IMR-90 (cell line): Measurements from ENCODE around the gene ST3GAL5. TPM values are rescaled to one million over a fixed set of nuclear protein-coding genes. Genes with fewer than 3 reads are reported as not detected.

Experiments
- ATAC-seq: fragments of 200-7000 bp; cut with Tn5 transposase; 2 replicates; pipeline ENCODE4 v1.9.1; 2020; ENCODE audit warnings: low read depth, mild to moderate bottlenecking, moderate library complexity
- BruUV-seq: library from RNA; stranded (reverse); fragments of 400-500 nt; replicated peaks from 2 replicates; lab custom pipeline; 2021; lab: Mats Ljungman, UMichigan
- CTCF ChIA-PET: fragments of 300-600 bp; formaldehyde crosslinking; extraction: SDS; loops from one replicate; lab custom pipeline; 2021; ENCODE audit warnings: antibody characterized with exemption; lab: Yijun Ruan, JAX
- POLR2A ChIA-PET: fragments of 300-600 bp; sonication (Branson Sonifier 250); formaldehyde crosslinking; loops from one replicate; lab custom pipeline; 2022; ENCODE audit warnings: antibody characterized with exemption; ENCODE audit not compliant: unreplicated experiment; lab: Charles Lee
- DNase-seq: peaks from one replicate; pipeline ENCODE4 v3.0.0; 2013
- H2AFZ ChIP-seq: replicated peaks from 2 replicates; pipeline ENCODE3; 2013; ENCODE audit warnings: low read length, mild to moderate bottlenecking; ENCODE audit not compliant: poor library complexity
- H2AK5ac ChIP-seq: 2 replicates; pipeline ENCODE4 v1.6.1; 2013; ENCODE audit warnings: low read depth, low read length, inconsistent platforms
- H2AK9ac ChIP-seq: replicated peaks from 2 replicates; pipeline ENCODE3; 2013; ENCODE audit warnings: mild to moderate bottlenecking, low read depth, low read length, moderate library complexity; ENCODE audit not compliant: poor library complexity
- H2BK120ac ChIP-seq: 2 replicates; pipeline ENCODE4 v1.6.1; 2013; ENCODE audit warnings: low read depth, low read length, inconsistent platforms
- H2BK15ac ChIP-seq: 3 replicates; pipeline ENCODE4 v1.6.1; 2013; ENCODE audit warnings: low read depth, low read length, inconsistent platforms
- H2BK20ac ChIP-seq: 2 replicates; pipeline ENCODE4 v1.6.1; 2013; ENCODE audit warnings: low read depth, mild to moderate bottlenecking, inconsistent platforms, low read length, moderate library complexity
- H2BK5ac ChIP-seq: 2 replicates; pipeline ENCODE4 v1.6.1; 2013; ENCODE audit warnings: mild to moderate bottlenecking, low read depth, low read length, inconsistent platforms; ENCODE audit not compliant: poor library complexity, severe bottlenecking
- H3K14ac ChIP-seq: replicated peaks from 2 replicates; pipeline ENCODE4 v1.6.1; 2013; ENCODE audit warnings: low read depth, low read length, inconsistent platforms
- H3K18ac ChIP-seq: 2 replicates; pipeline ENCODE4 v1.6.1; 2013; ENCODE audit warnings: low read depth, low read length, control low read depth
- H3K23ac ChIP-seq: 2 replicates; pipeline ENCODE4 v1.6.1; 2013; ENCODE audit warnings: low read depth, low read length, inconsistent platforms
- H3K27ac ChIP-seq: 2 replicates; pipeline ENCODE4 v1.5.1; 2013; ENCODE audit warnings: mild to moderate bottlenecking, control low read depth, low read length; ENCODE audit not compliant: insufficient read depth
- H3K27me3 ChIP-seq: 2 replicates; pipeline ENCODE4 v1.6.1; 2013; ENCODE audit warnings: low read length; ENCODE audit not compliant: control insufficient read depth, insufficient read depth
- H3K36me3 ChIP-seq: 2 replicates; pipeline ENCODE4 v1.6.1; 2013; ENCODE audit warnings: low read length, mixed read lengths; ENCODE audit not compliant: control insufficient read depth, insufficient read depth
- H3K4ac ChIP-seq: 2 replicates; pipeline ENCODE4 v1.6.1; 2013; ENCODE audit warnings: low read depth, low read length, inconsistent platforms
- H3K4me1 ChIP-seq: 2 replicates; pipeline ENCODE4 v1.6.1; 2013; ENCODE audit warnings: low read length, mixed read lengths; ENCODE audit not compliant: control insufficient read depth, insufficient read depth
- H3K4me2 ChIP-seq: 2 replicates; pipeline ENCODE4 v1.6.1; 2013; ENCODE audit warnings: low read depth, mild to moderate bottlenecking, control low read depth, low read length, moderate library complexity
- H3K4me3 ChIP-seq: 2 replicates; pipeline ENCODE4 v1.5.1; 2013; ENCODE audit warnings: low read depth, mild to moderate bottlenecking, control low read depth, low read length, moderate library complexity; ENCODE audit not compliant: insufficient read depth
- H3K56ac ChIP-seq: 2 replicates; pipeline ENCODE4 v1.6.1; 2013; ENCODE audit warnings: low read length, inconsistent platforms; ENCODE audit not compliant: insufficient read depth; ENCODE audit errors: extremely low read depth
- H3K79me1 ChIP-seq, 2 experiments: 2 replicates each; pipeline ENCODE4 v1.6.1; 2013; ENCODE audit warnings: low read length in 2 of 2, inconsistent platforms in 1 of 2, low read depth in 1 of 2
- H3K9ac ChIP-seq: 2 replicates; pipeline ENCODE4 v1.6.1; 2013; ENCODE audit warnings: low read depth, low read length, control low read depth
- H3K9me1 ChIP-seq: 2 replicates; pipeline ENCODE4 v1.6.1; 2013; ENCODE audit warnings: low read length, inconsistent platforms; ENCODE audit not compliant: insufficient read depth
- H3K9me3 ChIP-seq: 2 replicates; pipeline ENCODE4 v1.6.1; 2013; ENCODE audit warnings: low read length; ENCODE audit not compliant: control insufficient read depth, insufficient read depth
- H4K20me1 ChIP-seq: 2 replicates; pipeline ENCODE4 v1.6.1; 2013; ENCODE audit warnings: low read length, inconsistent platforms; ENCODE audit not compliant: insufficient read depth
- H4K5ac ChIP-seq: 2 replicates; pipeline ENCODE4 v1.6.1; 2013; ENCODE audit warnings: mild to moderate bottlenecking, low read depth, low read length, control low read depth
- H4K8ac ChIP-seq, 2 experiments: 2 replicates each; pipeline ENCODE4 v1.6.1; 2013; ENCODE audit warnings: low read depth in 2 of 2, low read length in 2 of 2, control low read depth in 1 of 2, inconsistent platforms in 1 of 2
- H4K91ac ChIP-seq: 2 replicates; pipeline ENCODE4 v1.6.1; 2013; ENCODE audit warnings: low read depth, low read length, inconsistent platforms; ENCODE audit not compliant: insufficient read depth
- BHLHE40 ChIP-seq: fragments of 150-350 bp; IDR thresholded peaks from 2 replicates; pipeline ENCODE4 v1.6.1; 2016; ENCODE audit warnings: mild to moderate bottlenecking, low read depth, low read length
- MAFK ChIP-seq: IDR thresholded peaks from 2 replicates; pipeline ENCODE4 v1.6.1; 2012; ENCODE audit warnings: low read depth, low read length, improper control_type of control experiment
- WGBS, 2 experiments: methylation state at CpG; one replicate each; pipeline versions ENCODE4 v1.1.5 to v1.1.7; 2013; ENCODE audit warnings: missing lambda C conversion rate in 2 of 2; ENCODE audit not compliant: insufficient read length in 1 of 2; ENCODE audit errors: extremely low coverage in 2 of 2; 5-methylcytosine and 5-hydroxymethylcytosine counted together
- dilution Hi-C: fragments of 300-500 bp; cut with HindIII; formaldehyde crosslinking; loops from one replicate; pipeline ENCODE4 v1.14.3; 2018; ENCODE audit warnings: low sequenced_read_pairs; ENCODE audit not compliant: unreplicated experiment
- in situ Hi-C: fragments of 300-500 bp; cut with MboI; formaldehyde crosslinking; loops from 3 replicates; pipeline ENCODE4 v1.14.3; 2019; ENCODE audit warnings: low sequenced_read_pairs, inconsistent platforms, mixed read lengths
- intact Hi-C: fragments of 100-400 bp; cut with micrococcal nuclease; formaldehyde crosslinking; loops from 2 replicates; pipeline ENCODE4 v1.10.0; 2022
- polyA plus RNA-seq, 3 experiments: library from polyadenylated mRNA; depleted of rRNA; stranded (reverse); fragments of >200 nt; gene quantifications; 2 replicates each; pipeline ENCODE4 v1.2.3, GENCODE V29; 2012; ENCODE audit warnings: low replicate concordance in 1 of 3
- total RNA-seq: library from RNA; depleted of rRNA; stranded (reverse); fragments of >200 nt; gene quantifications from 2 replicates; pipeline ENCODE4 v1.2.3, GENCODE V29; 2012

Gene ST3GAL5
- total and polyA plus RNA-seq, 2 of the 4 experiments (the other 2 are of a cell fraction), result 16.8 to 21.0 TPM

DNA sequence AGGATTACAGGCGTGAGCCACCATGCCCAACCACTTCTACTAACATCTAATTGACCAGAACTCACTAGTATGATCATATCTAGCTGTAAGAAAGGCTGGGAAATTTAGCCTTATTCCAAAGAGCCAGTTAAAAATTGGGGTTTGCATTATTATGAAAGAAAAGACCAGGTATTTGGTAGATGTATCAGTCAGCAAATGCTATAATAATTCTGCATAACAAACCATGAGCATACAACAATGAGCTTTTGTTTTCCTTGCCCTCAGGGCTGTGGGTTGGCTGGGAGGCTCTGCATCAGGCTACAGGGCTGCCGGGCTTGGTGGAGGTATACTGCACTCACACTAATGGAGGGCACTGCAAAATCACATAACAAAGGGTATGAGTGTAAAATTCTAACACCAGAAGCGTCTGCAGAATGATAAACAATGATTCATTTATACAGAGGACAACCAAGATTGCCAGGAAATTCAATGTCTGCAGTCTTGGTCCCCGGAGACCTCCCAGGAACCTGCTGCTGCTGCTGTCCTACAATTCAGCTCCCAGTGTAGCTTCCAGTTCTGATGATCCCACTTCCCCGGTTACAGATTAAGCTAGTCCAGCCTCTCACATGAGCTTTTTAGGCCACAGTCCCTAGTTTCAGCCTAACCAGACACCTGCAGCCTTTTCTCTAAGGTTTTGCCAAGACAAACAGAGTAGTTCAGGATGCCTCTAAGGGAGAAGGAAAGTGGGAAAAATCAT, 32.2 kb upstream of the ST3GAL5 start:
- peak; percentile 32 for DNase-seq
- WGBS, 2 experiments, result 50% methylated on average over 2 of the region's 5 CpGs; no CpG with 5 or more reads in 1 of the 2 experiments

More for the DNA sequence above, 32.2 kb upstream of the ST3GAL5 start:
- dilution Hi-C loops, result no loop called here
- H2AK9ac ChIP-seq, result no peak overlapping the region
- in situ Hi-C loops, result no loop called here
- no peaks in the 10 kb centered on the region for H3K36me3 ChIP-seq
- intact Hi-C loops, result loop anchor here (5.0 to 10.0 kb wide), 2 partner anchors 56 to 116 kb away; no protein-coding TSS in a partner anchor
- peaks cover 6% of the 10 kb centered on the region; the same call in 1 of the 2 replicates for H3K9me1 ChIP-seq
- H4K91ac ChIP-seq, result peak overlapping the region; percentile 58; the same call in 1 of the 2 replicates
- H3K9ac ChIP-seq, result 0 out of 2 replicates have a peak overlapping the region, but pooled peaks have one; percentile 12
- H3K23ac ChIP-seq, result peak overlapping the region; percentile 60; the same call in 1 of the 2 replicates
- H2BK5ac ChIP-seq, result peak overlapping the region; percentile 7
- H2BK20ac ChIP-seq, result peak overlapping the region; percentile 49; the same call in 1 of the 2 replicates
- H3K56ac ChIP-seq, result peak overlapping the region; percentile 18; the same call in 1 of the 2 replicates
- peak overlapping the region; percentile 61 for H2BK120ac ChIP-seq
- no peak overlapping the region for H2AFZ ChIP-seq
- H3K14ac ChIP-seq, result peak overlapping the region; percentile 66
- H3K4me3 ChIP-seq, result no peak overlapping the region
- no peaks in the 10 kb centered on the region for H3K27me3 ChIP-seq
- 0 out of 2 replicates have a peak overlapping the region, but pooled peaks have one; percentile 3 for H4K5ac ChIP-seq
- H3K4me1 ChIP-seq, result peaks cover 21% of the 10 kb centered on the region
- peak overlapping the region; percentile 94; the same call in 1 of the 2 replicates for H3K27ac ChIP-seq
- POLR2A ChIA-PET, result no interaction called here
- no peaks in the 10 kb centered on the region for H3K79me1 ChIP-seq
- no peak overlapping the region for H3K4me2 ChIP-seq
- H2BK15ac ChIP-seq, result peak overlapping the region; percentile 59; the same call in 2 of the 3 replicates
- no peak for TF ChIP-seq MAFK
- 0 out of 2 replicates have a peak, but pooled peaks have one; percentile 13 for TF ChIP-seq BHLHE40
- H3K4ac ChIP-seq, result peak overlapping the region; percentile 62; the same call in 1 of the 2 replicates
- peak overlapping the region; percentile 12; the same call in 1 of the 2 replicates for H3K18ac ChIP-seq
- BruUV-seq, result no TSS peak
- peak; percentile 22; the same call in 1 of the 2 replicates for ATAC-seq
- no peaks in the 10 kb centered on the region for H4K20me1 ChIP-seq
- CTCF ChIA-PET, result interaction anchor here (0.7 to 1.3 kb wide), 3 partner anchors 9 to 102 kb away, joined by 3 to 4 read pairs (median 3); no protein-coding TSS in a partner anchor
- 0 out of 4 replicates have a peak overlapping the region, but pooled peaks of 1 of the 2 experiments have one; percentile 46 for H4K8ac ChIP-seq
- H2AK5ac ChIP-seq, result peak overlapping the region; percentile 68
- no peaks in the 10 kb centered on the region for H3K9me3 ChIP-seq
